T-helper 17 cell (primary cell): ENCODE data around the gene LRRC58. TPM values are rescaled to one million over a fixed set of nuclear protein-coding genes. Genes with fewer than 3 reads are reported as not detected.
"Not testable (repeated sequence)": the region's sequence is repeated elsewhere in the genome, so short reads cannot be mapped to it uniquely, and the experiment has no call there.

Source experiments
- ATAC-seq: fragments of 150-1000 bp; cut with Tn5 transposase; 2 replicates; pipeline ENCODE4 v1.10.0; 2021; ENCODE audit warnings: mild to moderate bottlenecking, moderate library complexity
- DNase-seq, 3 donors: peaks; one replicate each; pipeline versions ENCODE4 v3.0.0 to v3.0.0-alpha.2; 2020 to 2021
- H3K9me3 ChIP-seq: one replicate; pipeline ENCODE4 v1.7.0; 2013; ENCODE audit warnings: low read length, mild to moderate bottlenecking; ENCODE audit not compliant: control insufficient read depth, poor library complexity, severe bottlenecking
- H3K27ac Mint-ChIP-seq: one replicate; pipeline ENCODE4 v1.8.0; 2022; ENCODE audit warnings: mild to moderate bottlenecking, moderate library complexity, mixed read lengths
- H3K27me3 Mint-ChIP-seq: one replicate; pipeline ENCODE4 v1.8.0; 2022; ENCODE audit warnings: mixed read lengths
- H3K36me3 Mint-ChIP-seq: one replicate; pipeline ENCODE4 v1.8.0; 2022; ENCODE audit warnings: low read depth, mixed read lengths
- H3K4me1 Mint-ChIP-seq: one replicate; pipeline ENCODE4 v1.8.0; 2022; ENCODE audit warnings: mild to moderate bottlenecking, mixed read lengths
- H3K4me3 Mint-ChIP-seq: one replicate; pipeline ENCODE4 v1.8.0; 2022; ENCODE audit warnings: mild to moderate bottlenecking, moderate library complexity, mixed read lengths
- total RNA-seq, 4 donors: library from RNA in 2 of 4; stranded (reverse) in 2 of 4; gene quantifications; one replicate each; pipeline ENCODE4 v1.2.3 and lab custom pipeline; 2022 to 2026

LRRC58 gene
- 10 to 100 TPM; 14.1 to 15.4 TPM for total RNA-seq
- 67.6 to 83.7 reads per million in 2 donors for total RNA-seq (lab: John Stamatoyannopoulos, UW)

DNA sequence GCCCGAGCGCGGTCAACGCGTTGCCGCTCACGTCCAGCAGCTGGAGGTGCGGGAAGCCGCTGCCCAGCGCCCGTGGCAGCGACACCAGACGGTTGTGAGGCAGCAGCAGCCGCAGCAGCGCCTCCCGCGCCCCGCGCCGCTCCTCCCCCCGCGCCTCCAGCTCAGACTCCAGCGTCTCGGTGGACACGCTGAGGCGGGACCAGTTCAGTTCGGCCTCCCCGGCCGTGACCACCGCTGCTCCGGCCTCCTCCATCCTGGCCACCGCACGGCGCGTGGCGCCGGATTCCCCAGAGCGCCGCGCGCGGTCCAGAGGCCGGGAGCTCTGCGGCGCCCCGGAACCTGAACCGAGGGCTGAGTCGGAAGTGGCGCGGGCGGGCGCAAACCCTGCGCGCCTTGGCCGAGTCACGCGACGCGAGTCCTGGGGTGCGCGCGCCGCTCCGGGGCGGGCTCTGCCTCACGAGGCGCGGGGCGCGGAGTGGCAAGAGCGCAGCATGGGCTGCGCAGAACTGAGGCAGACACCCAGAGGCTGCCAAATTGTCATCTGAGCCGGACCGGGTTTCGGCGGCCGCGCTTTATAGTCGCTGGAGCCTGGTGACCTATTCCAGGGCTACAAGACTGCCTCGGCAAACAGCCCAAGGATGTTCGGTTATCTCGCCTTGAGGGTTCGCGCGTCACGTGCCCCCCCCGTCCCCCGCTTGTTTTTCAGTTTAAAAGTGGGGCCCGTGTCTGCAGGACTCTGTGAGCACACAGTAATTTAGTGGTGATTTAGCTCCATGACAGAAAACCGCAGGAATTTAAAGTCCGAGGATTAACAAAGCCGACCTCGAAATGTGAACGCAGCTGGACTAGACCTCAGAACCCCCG lies at the start of gene LRRC58:
LRRC58 (minus strand) TSS at position 364 of the 864 bp plus-strand sequence; CDS start at position 253, 111 bp downstream.
- peak within 1 kb of the TSS; percentile 81 for H3K27ac Mint-ChIP-seq
- ATAC-seq, result peak; percentile 92

DNA sequence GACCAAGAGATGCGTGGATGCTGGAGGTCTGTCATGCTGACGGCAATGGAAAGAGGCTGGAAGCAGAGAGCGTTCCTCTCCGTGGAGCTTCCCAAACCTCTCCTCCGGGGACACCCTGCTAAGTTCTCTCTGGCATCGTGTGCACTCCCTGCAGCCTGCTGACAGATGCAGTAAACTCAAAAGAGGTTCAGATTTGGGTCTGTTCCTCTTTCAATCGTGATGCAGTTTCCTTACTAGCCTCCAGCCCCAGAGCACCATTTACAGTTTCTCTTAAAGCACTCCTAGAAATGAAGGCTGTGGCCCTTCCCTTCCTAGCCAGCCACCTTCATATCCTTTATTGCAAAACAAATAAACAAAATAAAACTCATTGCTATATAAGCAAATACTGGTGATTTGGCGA lies 47.3 kb upstream of the LRRC58 start:
- no peaks in the 10 kb centered on the region for H3K9me3 ChIP-seq
- Mint-ChIP-seq H3K27me3 (peaks cover 12% of the 10 kb centered on the region), H3K4me1 (no peaks in the 10 kb centered on the region), H3K4me3 (no peak overlapping the region), H3K27ac (no peak overlapping the region), H3K36me3 (no peaks in the 10 kb centered on the region)
- ATAC-seq (no peak), DNase-seq (no peak)

More for the DNA sequence above, at the start of gene LRRC58:
- Mint-ChIP-seq H3K27me3 (peaks cover 6% of the 10 kb centered on the region), H3K36me3 (peaks cover 4% of the 10 kb centered on the region), H3K4me3 (peak within 1 kb of the TSS; percentile 90), H3K4me1 (peaks cover 36% of the 10 kb centered on the region)
- DNase-seq, result peak; percentile 84 to 89 (median 89)
- H3K9me3 ChIP-seq, result no peaks in the 10 kb centered on the region

DNA sequence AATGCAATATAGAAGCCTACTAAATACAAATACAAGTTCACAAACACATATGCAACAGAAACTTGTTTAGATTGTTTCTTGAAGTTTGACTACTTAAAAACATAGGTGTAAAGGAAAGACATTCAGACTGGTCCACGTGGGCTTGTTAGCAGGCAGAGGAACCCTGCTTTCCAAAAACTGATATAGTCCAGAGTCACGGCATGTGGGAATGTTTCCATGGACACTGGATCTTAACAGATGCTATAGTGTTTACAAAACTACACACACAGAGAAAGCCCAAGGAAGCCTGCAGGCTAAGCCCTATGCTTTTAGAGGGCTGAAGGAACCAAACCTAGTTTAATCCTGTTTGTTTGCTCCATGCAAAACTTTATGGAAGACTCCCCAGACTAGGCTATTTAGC lies 45.2 kb upstream of the LRRC58 start:
- Mint-ChIP-seq H3K27me3 (peaks cover 14% of the 10 kb centered on the region), H3K36me3 (no peaks in the 10 kb centered on the region), H3K27ac (no peak overlapping the region), H3K4me1 (no peaks in the 10 kb centered on the region), H3K4me3 (no peak overlapping the region)
- H3K9me3 ChIP-seq, result no peaks in the 10 kb centered on the region
- DNase-seq (no peak), ATAC-seq (no peak)

DNA sequence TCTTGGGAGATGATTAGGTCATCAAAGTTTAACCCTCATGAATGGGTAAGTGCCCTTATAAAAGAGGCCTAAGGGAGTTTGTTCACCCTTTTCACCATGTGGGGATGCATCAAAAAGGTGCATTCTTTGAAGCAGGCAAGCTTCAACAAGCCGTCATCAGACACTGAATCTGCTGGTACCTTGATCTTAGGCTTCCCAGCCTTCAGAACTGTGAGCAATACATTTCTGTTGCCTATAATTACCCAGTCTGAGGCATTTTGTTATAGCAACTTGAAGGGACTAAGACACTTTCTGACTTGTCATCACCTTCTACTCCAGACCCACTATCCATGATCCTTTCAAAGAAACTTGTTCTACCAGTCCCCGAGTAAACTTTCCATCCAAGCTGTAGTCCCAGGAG lies 44.6 kb upstream of the LRRC58 start:
- H3K9me3 ChIP-seq, result no peaks in the 10 kb centered on the region
- no peaks in the 10 kb centered on the region for H3K4me1 Mint-ChIP-seq
- DNase-seq (no peak), ATAC-seq (no peak)
- no peak overlapping the region for H3K4me3 Mint-ChIP-seq
- H3K27ac Mint-ChIP-seq, result no peak overlapping the region
- no peaks in the 10 kb centered on the region for H3K36me3 Mint-ChIP-seq
- peaks cover 18% of the 10 kb centered on the region for H3K27me3 Mint-ChIP-seq

DNA sequence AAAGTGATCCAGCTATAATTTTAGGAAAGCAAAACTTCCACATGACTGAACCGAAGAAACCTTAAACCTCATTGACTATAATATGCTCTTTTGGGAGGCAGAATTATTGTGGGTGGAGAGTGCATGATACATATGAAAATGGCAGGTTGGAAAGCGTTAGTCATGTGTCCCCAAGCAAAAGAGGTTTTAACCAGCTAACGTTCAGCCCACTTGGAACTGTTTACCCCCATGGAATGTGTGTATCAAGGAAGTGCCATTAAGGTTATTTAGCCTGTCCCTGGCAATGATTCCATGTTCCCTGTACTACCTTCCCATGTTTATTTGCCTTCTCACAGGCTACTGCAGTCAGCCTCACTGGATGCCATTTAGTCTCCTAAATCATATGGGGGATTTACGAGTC lies 44.1 kb upstream of the LRRC58 start:
- H3K27me3 Mint-ChIP-seq, result peaks cover 18% of the 10 kb centered on the region
- H3K27ac Mint-ChIP-seq, result no peak overlapping the region
- H3K4me1 Mint-ChIP-seq, result no peaks in the 10 kb centered on the region
- DNase-seq, result no peak
- H3K9me3 ChIP-seq, result no peaks in the 10 kb centered on the region
- ATAC-seq, result no peak
- H3K36me3 Mint-ChIP-seq, result no peaks in the 10 kb centered on the region
- no peak overlapping the region for H3K4me3 Mint-ChIP-seq

DNA sequence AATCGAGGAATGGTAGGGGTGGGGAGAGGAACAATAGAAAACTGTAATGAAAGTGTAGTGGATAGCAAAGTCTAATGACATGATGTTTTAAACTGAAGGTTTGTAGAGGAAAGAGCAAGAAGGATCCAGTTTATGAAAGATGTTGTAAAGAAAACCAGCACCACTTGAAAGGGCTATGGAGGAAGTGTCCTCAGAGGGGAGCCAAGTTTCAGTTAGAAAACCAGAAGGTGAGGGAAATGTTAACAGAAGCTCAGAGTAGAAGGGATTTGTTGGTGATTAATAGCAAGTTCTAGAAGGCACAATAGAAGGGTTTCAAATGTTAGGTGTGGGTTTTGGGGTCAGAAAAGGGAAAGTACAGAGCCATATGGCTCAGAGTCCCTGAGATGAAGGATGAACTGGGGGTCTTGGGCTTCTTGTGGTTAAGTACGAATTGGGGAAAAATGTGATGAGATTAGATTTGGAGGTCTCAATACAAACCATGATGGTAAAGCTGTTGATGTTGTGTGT lies 33.8 kb upstream of the LRRC58 start:
- ATAC-seq, result no peak
- no peaks in the 10 kb centered on the region for H3K36me3 Mint-ChIP-seq
- peaks cover 5% of the 10 kb centered on the region for H3K27me3 Mint-ChIP-seq
- no peak overlapping the region for H3K27ac Mint-ChIP-seq
- DNase-seq, result no peak
- no peaks in the 10 kb centered on the region for H3K9me3 ChIP-seq
- H3K4me3 Mint-ChIP-seq, result no peak overlapping the region
- H3K4me1 Mint-ChIP-seq, result no peaks in the 10 kb centered on the region

DNA sequence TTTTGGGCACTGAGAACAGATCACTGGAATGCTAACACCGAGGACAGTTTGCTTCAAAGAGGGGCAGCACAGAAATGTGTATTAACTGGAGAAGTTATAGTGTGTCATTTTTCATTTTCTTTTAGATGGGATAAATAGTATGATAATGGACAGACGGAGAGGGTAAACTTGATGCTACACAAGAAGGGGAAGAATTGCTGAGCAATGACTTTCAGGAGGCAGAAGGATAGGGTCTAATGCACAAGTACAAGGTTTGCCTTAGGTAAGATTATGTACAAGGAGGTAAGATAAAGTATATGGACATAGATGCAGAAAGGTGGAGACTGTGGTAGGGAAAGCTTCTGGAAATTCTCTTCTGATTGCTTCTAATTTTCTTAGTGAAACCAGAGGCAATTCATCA lies 32.3 kb upstream of the LRRC58 start:
- Mint-ChIP-seq H3K36me3 (no peaks in the 10 kb centered on the region), H3K27me3 (peaks cover 5% of the 10 kb centered on the region), H3K27ac (no peak overlapping the region), H3K4me3 (no peak overlapping the region), H3K4me1 (no peaks in the 10 kb centered on the region)
- ATAC-seq (no peak), DNase-seq (no peak)
- H3K9me3 ChIP-seq, result no peaks in the 10 kb centered on the region

DNA sequence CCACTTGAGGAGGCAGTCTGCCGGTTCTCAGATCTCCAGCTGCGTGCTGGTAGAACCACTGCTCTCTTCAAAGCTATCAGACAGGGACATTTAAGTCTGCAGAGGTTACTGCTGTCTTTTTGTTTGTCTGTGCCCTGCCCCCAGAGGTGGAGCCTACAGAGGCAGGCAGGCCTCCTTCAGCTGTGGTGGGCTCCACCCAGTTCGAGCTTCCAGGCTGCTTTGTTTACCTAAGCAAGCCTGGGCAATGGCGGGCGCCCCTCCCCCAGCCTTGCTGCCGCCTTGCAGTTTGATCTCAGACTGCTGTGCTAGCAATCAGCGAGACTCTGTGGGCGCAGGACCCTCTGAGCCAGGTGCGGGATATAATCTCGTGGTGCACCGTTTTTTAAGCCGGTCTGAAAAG lies 28.8 kb upstream of the LRRC58 start:
- H3K27ac Mint-ChIP-seq, H3K4me3 Mint-ChIP-seq, H3K36me3 Mint-ChIP-seq, H3K9me3 ChIP-seq, DNase-seq, H3K27me3 Mint-ChIP-seq, H3K4me1 Mint-ChIP-seq, ATAC-seq: not testable (repeated sequence)

DNA sequence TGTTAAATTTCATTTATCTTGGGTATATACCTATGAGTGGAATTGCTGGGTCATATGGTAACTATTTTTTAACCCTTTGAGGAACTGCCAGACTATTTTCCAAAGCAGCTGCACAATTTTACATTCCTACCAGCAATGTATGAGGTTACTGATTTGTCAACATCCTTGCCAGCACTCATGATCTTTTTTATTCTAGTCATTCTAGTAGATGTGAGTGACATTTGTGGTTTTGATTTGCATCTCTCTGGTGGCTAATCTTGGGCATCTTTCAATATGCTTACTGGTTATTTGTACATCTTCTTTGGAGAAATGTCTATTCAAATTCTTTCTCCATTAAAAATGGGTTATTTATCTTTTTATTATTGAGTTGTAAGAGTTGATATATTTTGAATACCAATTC lies 21.3 kb upstream of the LRRC58 start:
- Mint-ChIP-seq H3K27ac (no peak overlapping the region), H3K36me3 (no peaks in the 10 kb centered on the region), H3K27me3 (peaks cover 29% of the 10 kb centered on the region), H3K4me3 (no peak overlapping the region), H3K4me1 (no peaks in the 10 kb centered on the region)
- ATAC-seq (no peak), DNase-seq (no peak)
- H3K9me3 ChIP-seq, result no peaks in the 10 kb centered on the region

DNA sequence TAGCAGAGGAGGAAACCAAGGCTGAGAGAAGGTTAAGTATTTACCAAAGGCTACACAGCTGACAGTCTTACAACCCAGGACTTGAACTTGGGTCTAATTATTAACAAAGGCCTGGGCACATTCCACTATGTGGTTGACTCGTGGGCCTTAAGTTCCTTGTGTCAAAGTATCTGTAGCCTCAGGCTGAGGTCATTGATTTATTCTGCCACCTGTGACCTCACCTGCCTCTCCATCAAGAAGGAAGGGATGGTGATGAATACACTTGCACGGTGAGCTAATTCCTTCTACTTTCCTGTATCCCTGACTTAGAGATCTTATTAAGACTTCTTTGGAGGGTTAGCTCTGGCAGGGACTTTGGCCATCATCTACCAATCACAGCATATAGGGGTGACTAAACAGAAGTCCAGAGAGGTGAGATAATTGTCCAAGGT lies 19.9 kb upstream of the LRRC58 start:
- Mint-ChIP-seq H3K27me3 (peaks cover 33% of the 10 kb centered on the region), H3K4me3 (no peak overlapping the region), H3K36me3 (no peaks in the 10 kb centered on the region), H3K27ac (no peak overlapping the region), H3K4me1 (no peaks in the 10 kb centered on the region)
- no peak for DNase-seq
- ATAC-seq, result no peak
- H3K9me3 ChIP-seq, result no peaks in the 10 kb centered on the region

DNA sequence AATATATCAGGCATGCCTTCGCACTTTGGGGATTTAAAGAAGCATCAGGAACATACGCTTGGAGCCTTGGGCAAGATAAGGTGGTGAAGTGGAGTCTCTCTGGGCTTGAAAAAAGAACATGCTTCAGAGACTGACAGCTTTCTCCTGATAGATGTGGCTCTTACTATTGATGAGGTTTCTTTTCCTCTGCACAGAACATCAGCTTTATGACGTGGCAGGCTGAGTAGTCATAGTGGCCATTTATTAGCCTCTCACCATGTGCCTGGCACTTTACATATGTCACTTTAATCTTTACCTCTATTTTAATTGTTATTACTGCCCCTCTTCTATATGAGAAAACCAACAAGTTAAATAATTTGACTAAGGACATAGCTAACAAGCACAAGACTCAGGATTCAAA lies 19.0 kb upstream of the LRRC58 start:
- H3K27ac Mint-ChIP-seq, result no peak overlapping the region
- H3K4me3 Mint-ChIP-seq, result no peak overlapping the region
- peaks cover 33% of the 10 kb centered on the region for H3K27me3 Mint-ChIP-seq
- no peak for DNase-seq
- H3K9me3 ChIP-seq, result no peaks in the 10 kb centered on the region
- no peaks in the 10 kb centered on the region for H3K4me1 Mint-ChIP-seq
- H3K36me3 Mint-ChIP-seq, result no peaks in the 10 kb centered on the region
- ATAC-seq, result no peak

DNA sequence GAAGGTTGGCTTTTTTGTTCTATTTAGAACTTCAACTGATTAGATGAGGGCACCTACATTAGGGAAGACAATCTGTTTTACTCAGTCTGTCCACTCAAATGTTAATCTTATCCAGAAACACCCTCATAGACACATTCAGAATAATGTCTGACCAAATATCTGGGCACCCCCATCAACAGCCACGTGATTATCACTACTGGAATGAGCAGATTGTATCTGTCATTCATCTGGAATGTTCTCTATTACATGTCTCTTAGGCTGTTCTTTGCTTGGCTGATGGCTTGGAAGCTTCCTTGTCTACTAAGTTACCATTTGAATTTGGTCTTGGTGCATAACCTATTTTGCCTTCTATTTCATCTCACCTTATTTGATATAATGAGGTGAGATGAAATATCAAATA lies 15.7 kb upstream of the LRRC58 start:
- no peak overlapping the region for H3K4me3 Mint-ChIP-seq
- ATAC-seq (no peak), DNase-seq (no peak)
- no peaks in the 10 kb centered on the region for H3K4me1 Mint-ChIP-seq
- H3K9me3 ChIP-seq, result no peaks in the 10 kb centered on the region
- H3K36me3 Mint-ChIP-seq, result peaks cover 3% of the 10 kb centered on the region
- peaks cover 52% of the 10 kb centered on the region for H3K27me3 Mint-ChIP-seq
- no peak overlapping the region for H3K27ac Mint-ChIP-seq

DNA sequence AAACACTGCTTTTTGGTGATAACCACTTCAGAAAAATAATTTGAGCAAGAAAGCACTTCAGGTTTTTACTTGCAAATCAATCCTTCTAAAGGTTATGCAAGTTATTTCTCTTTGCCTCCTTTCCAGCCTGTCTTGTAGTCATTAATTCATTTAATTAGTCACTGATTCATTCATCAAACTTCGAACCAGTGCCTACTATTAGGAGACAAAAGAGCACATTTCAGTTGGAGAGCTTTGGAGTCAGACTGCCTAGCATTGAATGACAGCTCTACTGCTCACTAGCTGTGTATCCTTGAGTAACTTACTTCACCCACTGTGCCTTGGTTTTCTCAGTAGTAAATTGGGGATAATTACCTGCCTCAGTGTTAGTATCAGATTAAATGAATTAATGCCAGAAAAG lies 14.9 kb upstream of the LRRC58 start:
- H3K36me3 Mint-ChIP-seq, result peaks cover 3% of the 10 kb centered on the region
- ATAC-seq (no peak), DNase-seq (no peak)
- H3K4me3 Mint-ChIP-seq, result no peak overlapping the region
- H3K9me3 ChIP-seq, result no peaks in the 10 kb centered on the region
- H3K4me1 Mint-ChIP-seq, result no peaks in the 10 kb centered on the region
- H3K27ac Mint-ChIP-seq, result no peak overlapping the region
- peaks cover 53% of the 10 kb centered on the region for H3K27me3 Mint-ChIP-seq

DNA sequence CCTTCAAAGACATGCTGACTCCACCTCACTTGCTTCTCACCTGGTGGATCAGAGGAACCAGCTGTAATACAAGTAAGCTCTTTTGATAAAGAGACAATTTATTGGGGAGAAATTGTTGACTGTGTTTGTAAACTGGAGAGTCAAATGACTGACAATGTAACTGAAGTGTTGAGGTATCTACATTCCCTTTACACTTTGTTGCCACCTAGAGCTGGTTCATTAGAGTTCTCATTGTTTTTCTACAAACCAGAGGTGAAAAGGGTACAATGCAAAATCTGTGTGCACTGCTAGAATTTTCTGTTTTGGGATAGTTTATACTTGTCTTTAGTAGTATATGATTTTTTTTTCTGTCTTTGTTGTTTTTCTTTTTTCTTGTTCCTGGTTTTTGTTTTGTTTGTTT lies 8.7 kb upstream of the LRRC58 start:
- H3K4me1 Mint-ChIP-seq, result no peaks in the 10 kb centered on the region
- peaks cover 49% of the 10 kb centered on the region for H3K27me3 Mint-ChIP-seq
- no peak overlapping the region for H3K27ac Mint-ChIP-seq
- H3K4me3 Mint-ChIP-seq, result no peak overlapping the region
- no peaks in the 10 kb centered on the region for H3K9me3 ChIP-seq
- peaks cover 3% of the 10 kb centered on the region for H3K36me3 Mint-ChIP-seq
- DNase-seq (no peak), ATAC-seq (no peak)
